Measurements from ENCODE around the gene ADGRG4. TPM values are rescaled to one million over a fixed set of nuclear protein-coding genes. Genes with fewer than 3 reads are reported as not detected.

ADGRG4 gene
- total and polyA plus RNA-seq, 2 of the 8 experiments (the other 6 are each of a cell fraction or from before 2014, with no cell fraction given), result not detected

GRCh38 chrX:136261321-136261720 lies 39.4 kb upstream of the ADGRG4 start:
- Histone ChIP-seq H3K9me3 (ENCODE audit: insufficient read depth in 2 of 2, low read depth in 1 of 2, low read length in 1 of 2) (no peaks in the 10 kb centered on the region), H3K27ac (ENCODE audit: low read depth, low read length) (no peak overlapping the region), H3K36me3 (ENCODE audit: control insufficient read depth in 2 of 4, insufficient read depth in 4 of 4, low read length in 3 of 4) (no peaks in the 10 kb centered on the region), H2BK20ac (ENCODE audit: low read length) (no peak overlapping the region), H3K79me2 (ENCODE audit: control insufficient read depth in 1 of 2, insufficient read depth in 2 of 2, low read length in 2 of 2) (no peaks in the 10 kb centered on the region), H2BK15ac (ENCODE audit: low read length) (no peak overlapping the region), H4K20me1 (replicated peaks in 1 of 2; ENCODE audit: control insufficient read depth in 1 of 2, insufficient read depth in 2 of 2, low read length in 2 of 2) (no peaks in the 10 kb centered on the region), H3K4me3 (ENCODE audit: extremely low read depth in 1 of 4, insufficient read depth in 2 of 4, low read depth in 3 of 4, low read length in 4 of 4) (no peak overlapping the region), H2BK120ac (replicated peaks; ENCODE audit: low read depth, low read length) (no peak overlapping the region), H3K27me3 (replicated peaks in 1 of 4; ENCODE audit: control insufficient read depth in 3 of 4, extremely low read depth in 1 of 4, insufficient read depth in 3 of 4, low read length in 3 of 4) (no peaks in the 10 kb centered on the region), H2AFZ (ENCODE audit: low read length) (no peak overlapping the region), H3K4ac (replicated peaks; ENCODE audit: insufficient read length, low read depth, low read length) (no peak overlapping the region), H3K56ac (replicated peaks; ENCODE audit: insufficient read length, low read depth, low read length) (no peak overlapping the region), H4K91ac (replicated peaks; ENCODE audit: insufficient read length, low read length) (no peak overlapping the region), H3K4me1 (replicated peaks in 1 of 4; ENCODE audit: control insufficient read depth in 3 of 4, insufficient read depth in 4 of 4, low read length in 3 of 4) (no peaks in the 10 kb centered on the region), H3K4me2 (ENCODE audit: insufficient read depth in 1 of 2, low read depth in 2 of 2, low read length in 2 of 2) (no peak overlapping the region), H3K79me1 (ENCODE audit: low read depth, low read length) (no peaks in the 10 kb centered on the region), H4K5ac (ENCODE audit: insufficient read length, low read depth, low read length) (no peak overlapping the region), H3K23ac (ENCODE audit: insufficient read length) (no peak overlapping the region), H2BK5ac (ENCODE audit: low read depth, low read length) (no peak overlapping the region), H3K23me2 (ENCODE audit: low read depth, low read length) (no peaks in the 10 kb centered on the region), H3K9ac (replicated peaks in 1 of 4; ENCODE audit: extremely low read depth in 1 of 4, low read depth in 3 of 4, low read length in 3 of 4) (no peak overlapping the region), H4K8ac (ENCODE audit: extremely low read depth, insufficient read depth, low read length) (no peak overlapping the region), H2BK12ac (ENCODE audit: low read depth, low read length) (no peak overlapping the region), H3K14ac (ENCODE audit: insufficient read length) (no peak overlapping the region), H3K18ac (ENCODE audit: extremely low read depth, low read length) (no peak overlapping the region), H2AK5ac (ENCODE audit: low read depth, low read length) (no peak overlapping the region)
- FAIRE-seq, result no peak
- DNase-seq (ENCODE audit: low read depth in 1 of 2, low spot score in 2 of 2), result no peak
- TF ChIP-seq BCL11A (IDR thresholded peaks at IDR 0.05; ENCODE audit: low read depth in 2 of 2, low read length in 2 of 2), result no peak
- no peak for TF ChIP-seq CREB1 (IDR thresholded peaks at IDR 0.05)
- no peak for TF ChIP-seq ASH2L (IDR thresholded peaks at IDR 0.05; ENCODE audit: low read length)
- TF ChIP-seq SP4 (IDR thresholded peaks at IDR 0.05; ENCODE audit: low read length), result no peak
- no peak for TF ChIP-seq EGR1 (IDR thresholded peaks at IDR 0.05; ENCODE audit: borderline replicate concordance, low read depth, low read length)
- TF ChIP-seq RFX5 (IDR thresholded peaks at IDR 0.05; ENCODE audit: borderline replicate concordance, low read depth, low read length), result no peak
- no peak for TF ChIP-seq JUN (IDR thresholded peaks at IDR 0.05; ENCODE audit: low read depth, low read length)
- no peak for TF ChIP-seq CTBP2 (IDR thresholded peaks at IDR 0.05; ENCODE audit: borderline replicate concordance, insufficient read depth, insufficient read length, low read length)
- no peak for TF ChIP-seq KDM1A (IDR thresholded peaks at IDR 0.05; ENCODE audit: borderline replicate concordance, low read length)
- no peak for TF ChIP-seq MAFK (IDR thresholded peaks at IDR 0.05; ENCODE audit: low read depth, low read length)
- TF ChIP-seq ATF2 (IDR thresholded peaks at IDR 0.05; ENCODE audit: low read length), result no peak
- CTCF ChIA-PET (ENCODE audit: partially characterized antibody), result no interaction called here
- POLR2A ChIA-PET (ENCODE audit: partially characterized antibody), result no interaction called here
- 83% methylated on average over 7 of the region's 7 CpGs; no CpG with 5 or more reads in 1 of the 2 experiments for WGBS, 2 experiments (ENCODE audit: extremely low coverage in 1 of 2, insufficient coverage in 1 of 2, insufficient read length in 1 of 2, insufficient replicate concordance in 2 of 2, low coverage in 1 of 2, low lambda C conversion rate in 2 of 2, missing lambda C conversion rate in 1 of 2)
